GM21786 (cell line): ENCODE data around the gene IL6R.

Experiments
- ATAC-seq: cut with Tn5 transposase; IDR thresholded peaks from one replicate; pipeline ENCODE4 v1.9.1; 2021; ENCODE audit not compliant: unreplicated experiment

IL6R gene

DNA sequence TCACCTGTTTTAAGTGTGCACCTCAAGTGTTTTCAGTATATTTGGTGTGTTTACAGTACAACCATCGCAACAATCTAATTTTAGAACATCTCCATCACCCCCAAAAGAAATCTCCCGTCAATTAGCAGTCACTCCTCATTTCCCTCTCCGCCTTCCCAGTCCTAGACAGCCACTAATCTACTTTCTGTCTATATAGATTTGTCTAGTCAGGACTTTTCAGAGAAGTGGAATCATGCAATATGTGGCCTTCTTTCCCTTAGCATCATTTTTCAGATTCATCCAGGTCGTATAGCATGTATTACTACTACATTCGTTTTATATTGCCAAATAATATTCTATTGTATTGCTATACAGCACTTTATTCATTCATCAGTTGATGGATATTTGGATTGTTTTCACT, 98.8 kb downstream of the IL6R start:
- no peak for ATAC-seq

DNA sequence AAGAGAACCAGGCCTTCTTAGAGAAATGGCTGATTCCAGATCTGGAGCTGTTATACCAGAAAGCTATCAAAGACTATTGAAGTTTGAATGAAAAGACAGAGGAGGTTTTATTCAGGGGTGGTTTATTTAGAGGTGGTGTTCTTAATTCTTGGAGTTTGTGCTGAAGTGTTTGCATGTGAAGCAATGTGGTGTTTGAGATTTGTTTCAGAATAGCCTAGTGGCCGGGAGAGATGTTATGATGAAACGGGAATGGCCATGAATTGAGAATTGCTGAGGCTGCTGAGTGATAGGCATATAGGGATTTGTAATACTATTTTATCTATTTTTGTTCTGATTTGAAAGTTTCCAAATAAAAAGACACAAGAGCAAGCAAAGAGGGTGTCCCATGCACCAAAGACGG, 107.6 kb downstream of the IL6R start:
- no peak for ATAC-seq

- no peak for ATAC-seq
Observed at GRCh38 chr1:154514066-154514553, 109.0 kb downstream of the IL6R start.

- no peak for ATAC-seq
Observed at GRCh38 chr1:154517661-154518060, 112.5 kb downstream of the IL6R start.
